HCT116 (cell line): ENCODE data around the gene XRCC2. TPM values are rescaled to one million over a fixed set of nuclear protein-coding genes. Genes with fewer than 3 reads are reported as not detected.

Experiments used
- ATAC-seq: fragments of 200-7000 bp; cut with Tn5 transposase; 2 replicates; pipeline ENCODE4 v1.9.1; 2020; ENCODE audit warnings: mild to moderate bottlenecking, moderate library complexity
- BruUV-seq: library from RNA; stranded (reverse); fragments of 400-500 nt; replicated peaks from 2 replicates; lab custom pipeline; 2021; lab: Mats Ljungman, UMichigan
- CTCF ChIA-PET: fragments of 300-600 bp; sonication (Branson Sonifier 250); formaldehyde crosslinking; loops from one replicate; lab custom pipeline; 2021; ENCODE audit warnings: antibody characterized with exemption; lab: Charles Lee
- POLR2A ChIA-PET: fragments of 300-600, 350-600 bp; sonication (Branson Sonifier 250); formaldehyde crosslinking; loops from one replicate; lab custom pipeline; 2021; ENCODE audit warnings: antibody characterized with exemption; lab: Charles Lee
- RAD21 ChIA-PET, 2 experiments: fragments of 300-600 bp; sonication (Branson Sonifier 250); formaldehyde crosslinking; loops; one replicate each; lab custom pipeline; 2023; ENCODE audit warnings: low total read pairs in 2 of 2; ENCODE audit not compliant: uncharacterized antibody in 2 of 2, unreplicated experiment in 2 of 2, low non-redundant PET in 1 of 2; lab: Charles Lee
- DNase-seq: peaks from one replicate; pipeline ENCODE4 v3.0.0-alpha.2; 2010; ENCODE audit warnings: low read depth, low spot score
- H2AFZ ChIP-seq: fragments of 200-600 bp; shearing (Covaris generic), sonication (generic); 2 replicates; pipeline ENCODE4 v1.6.1; 2017; ENCODE audit warnings: low read depth, mixed run types, mixed read lengths, antibody characterized with exemption, low read length; ENCODE audit not compliant: poor library complexity, severe bottlenecking
- H3K27ac ChIP-seq: 2 replicates; pipeline ENCODE4 v1.5.1; 2012; ENCODE audit warnings: low read depth, low read length
- H3K27me3 ChIP-seq: fragments of 200-600 bp; sonication (generic); 2 replicates; pipeline ENCODE4 v1.6.1; 2016; ENCODE audit warnings: mixed run types, low read length, mixed read lengths; ENCODE audit not compliant: insufficient read depth
- H3K36me3 ChIP-seq, 2 experiments: fragments of 200-500 bp in 1 of 2; fragments of 200-600 bp in 1 of 2; sonication (Bioruptor generic) in 1 of 2; sonication (generic) in 1 of 2; 2 replicates each; pipeline versions ENCODE4 v1.5.1 to v1.6.1; 2014 to 2016; ENCODE audit warnings: low read length in 2 of 2, inconsistent platforms in 1 of 2, mixed read lengths in 1 of 2, mixed run types in 1 of 2; ENCODE audit not compliant: insufficient read depth in 2 of 2, control insufficient read depth in 1 of 2
- H3K4me1 ChIP-seq, 2 experiments: fragments of 200-600 bp in 1 of 2; sonication (generic) in 1 of 2; 2 replicates each; pipeline versions ENCODE4 v1.5.1 to v1.6.1; 2012 to 2017; ENCODE audit warnings: low read length in 2 of 2, inconsistent platforms in 1 of 2, mild to moderate bottlenecking in 1 of 2, mixed read lengths in 1 of 2, mixed run types in 1 of 2, moderate library complexity in 1 of 2; ENCODE audit not compliant: insufficient read depth in 2 of 2, control insufficient read depth in 1 of 2
- H3K4me2 ChIP-seq: fragments of 200-600 bp; sonication (generic); 2 replicates; pipeline ENCODE4 v1.6.1; 2017; ENCODE audit warnings: mixed run types, low read length, mixed read lengths
- H3K4me3 ChIP-seq, 2 experiments: fragments of 200-600 bp in 1 of 2; sonication (generic) in 1 of 2; replicated peaks in 1 of 2; 2 replicates each; pipeline ENCODE4 v1.5.1; 2011 to 2016; ENCODE audit warnings: low read length in 2 of 2, control low read depth in 1 of 2, low read depth in 1 of 2, mild to moderate bottlenecking in 1 of 2, mixed read lengths in 1 of 2, mixed run types in 1 of 2
- H3K79me2 ChIP-seq: fragments of 200-600 bp; sonication (generic); 2 replicates; pipeline ENCODE4 v1.6.1; 2017; ENCODE audit warnings: mild to moderate bottlenecking, mixed run types, low read length, moderate library complexity, mixed read lengths; ENCODE audit not compliant: insufficient read depth
- H3K9ac ChIP-seq: fragments of 200-600 bp; sonication (generic); 2 replicates; pipeline ENCODE4 v1.6.1; 2016; ENCODE audit warnings: low read length, mixed read lengths
- H3K9me2 ChIP-seq: fragments of 200-600 bp; sonication (generic), shearing (Covaris generic); 2 replicates; pipeline ENCODE4 v1.6.1; 2017; ENCODE audit warnings: mixed run types, mild to moderate bottlenecking, moderate library complexity; ENCODE audit not compliant: insufficient read depth
- H3K9me3 ChIP-seq, 2 experiments: fragments of 200-500 bp in 1 of 2; fragments of 200-600 bp in 1 of 2; sonication (Bioruptor generic) in 1 of 2; sonication (generic) in 1 of 2; 2 replicates each; pipeline ENCODE4 v1.6.1; 2014 to 2017; ENCODE audit warnings: low read length in 2 of 2, mixed read lengths in 2 of 2, inconsistent platforms in 1 of 2, low read depth in 1 of 2, mild to moderate bottlenecking in 1 of 2, mixed run types in 1 of 2, moderate library complexity in 1 of 2; ENCODE audit not compliant: control insufficient read depth in 1 of 2, insufficient read depth in 1 of 2
- H4K20me1 ChIP-seq: fragments of 200-600 bp; sonication (generic), shearing (Covaris generic); 2 replicates; pipeline ENCODE4 v1.6.1; 2017; ENCODE audit warnings: mixed run types, mild to moderate bottlenecking, moderate library complexity; ENCODE audit not compliant: insufficient read depth
- CBX3 ChIP-seq: IDR thresholded peaks from 2 replicates; pipeline ENCODE4 v1.6.1; 2012; ENCODE audit warnings: low read depth
- CTCF ChIP-seq, 3 experiments: fragments of 200-600 bp in 1 of 3; sonication (generic) in 1 of 3; IDR thresholded peaks in 2 of 3; conservative IDR thresholded peaks in 1 of 3; 2 replicates each; pipeline ENCODE4 v1.5.1; 2012 to 2017; ENCODE audit warnings: low read depth in 2 of 3, low read length in 2 of 3, antibody characterized with exemption in 1 of 3, borderline replicate concordance in 1 of 3, control low read depth in 1 of 3, mild to moderate bottlenecking in 1 of 3, mixed read lengths in 1 of 3, mixed run types in 1 of 3, moderate library complexity in 1 of 3; ENCODE audit not compliant: insufficient read depth in 1 of 3
- ELF1 ChIP-seq: IDR thresholded peaks from 2 replicates; pipeline ENCODE4 v1.6.1; 2012; ENCODE audit warnings: low read depth, borderline replicate concordance
- EZH2 ChIP-seq: fragments of 200-600 bp; sonication (generic); IDR thresholded peaks from 2 replicates; pipeline ENCODE4 v1.6.1; 2017; ENCODE audit warnings: antibody characterized with exemption, mixed run types
- POLR2A ChIP-seq: IDR thresholded peaks from 2 replicates; pipeline ENCODE4 v1.7.0; 2011; ENCODE audit warnings: borderline replicate concordance; ENCODE audit not compliant: insufficient read depth, insufficient read length; ENCODE audit errors: extremely low read depth
- RAD21 ChIP-seq: IDR thresholded peaks from 2 replicates; pipeline ENCODE4 v1.6.1; 2012; ENCODE audit warnings: low read depth, mild to moderate bottlenecking
- SIN3A ChIP-seq: IDR thresholded peaks from 2 replicates; pipeline ENCODE4 v1.6.1; 2012; ENCODE audit warnings: low read depth
- TCF7L2 ChIP-seq: IDR thresholded peaks from 2 replicates; pipeline ENCODE4 v1.7.0; 2011; ENCODE audit warnings: borderline replicate concordance, inconsistent platforms; ENCODE audit not compliant: insufficient read depth, insufficient read length; ENCODE audit errors: extremely low read depth
- intact Hi-C: fragments of 100-400 bp; cut with micrococcal nuclease; formaldehyde crosslinking; loops from 2 replicates; pipeline ENCODE4 v1.10.0; 2022
- total RNA-seq: library from RNA; stranded (reverse); gene quantifications from one replicate; pipeline ENCODE4 v1.2.1, GENCODE V29; 2021; ENCODE audit not compliant: unreplicated experiment
- TF ChIP-seq, protein P1 (sequence below): IDR thresholded peaks from 2 replicates; pipeline ENCODE4 v1.6.1; 2012; ENCODE audit warnings: low read depth

Gene XRCC2
- total RNA-seq, 1 experiment from 2014 or later, result 14.8 TPM

DNA sequence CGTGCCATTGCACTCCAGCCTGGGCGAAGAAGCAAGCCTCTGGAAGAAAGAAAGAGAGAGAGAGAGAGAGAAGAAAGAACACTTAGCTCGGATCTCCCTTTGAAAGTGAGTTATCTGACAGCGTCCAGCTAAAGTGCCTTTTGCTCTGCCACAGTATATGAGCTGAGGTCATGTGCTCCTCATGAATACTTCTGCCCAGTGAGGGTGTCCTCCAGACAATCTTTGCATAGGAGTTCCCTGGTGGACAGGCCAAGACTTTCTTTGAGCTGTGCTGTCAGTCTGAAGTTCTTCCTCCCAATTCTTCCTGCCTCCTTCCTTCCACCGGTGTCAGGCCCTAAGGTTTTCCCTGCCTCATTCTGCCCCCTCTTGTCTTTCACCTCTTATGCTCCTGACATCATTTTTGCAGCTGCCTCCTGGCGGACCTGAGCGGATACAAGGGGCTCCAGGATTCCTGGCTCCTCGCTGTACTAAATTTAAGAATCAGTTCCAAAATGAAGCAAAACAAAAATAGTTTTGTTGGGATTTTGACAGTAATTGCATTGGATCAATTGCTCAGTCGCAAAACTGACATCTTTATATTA lies 31.9 kb downstream of the XRCC2 start (continued):
- TF ChIP-seq TCF7L2 (no peak), POLR2A (no peak)

DNA sequence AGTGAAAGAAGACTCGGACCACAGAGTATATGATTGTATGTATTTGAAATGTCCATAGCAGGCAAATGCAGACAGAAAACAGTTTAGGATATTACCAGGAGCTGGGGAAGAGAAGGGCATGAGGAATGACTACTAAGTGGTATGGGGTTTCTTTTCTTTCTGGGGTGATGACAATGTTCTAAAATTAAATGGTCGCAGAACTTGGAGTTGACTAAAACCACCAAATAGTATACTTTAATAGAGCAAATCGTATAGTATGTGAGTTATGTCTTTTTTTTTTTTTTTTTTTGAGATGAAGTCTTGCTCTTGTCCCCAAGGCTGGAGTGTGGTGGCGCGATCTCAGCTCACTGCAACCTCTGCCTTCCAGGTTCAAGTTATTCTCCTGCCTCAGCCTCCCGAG lies 34.6 kb downstream of the XRCC2 start:
- H3K9ac ChIP-seq, result no peak overlapping the region
- CTCF ChIA-PET, result no interaction called here
- H3K9me3 ChIP-seq, result no peaks in the 10 kb centered on the region
- no TSS peak for BruUV-seq
- no peak overlapping the region for H3K4me2 ChIP-seq
- H2AFZ ChIP-seq, result no peak overlapping the region
- POLR2A ChIA-PET, result no interaction called here
- no peak overlapping the region for H3K4me3 ChIP-seq
- intact Hi-C loops, result no loop called here
- ATAC-seq (no peak), DNase-seq (no peak)
- H3K27ac ChIP-seq, result no peak overlapping the region
- no peaks in the 10 kb centered on the region for H3K4me1 ChIP-seq
- RAD21 ChIA-PET, result no interaction called here
- TF ChIP-seq CTCF (IDR thresholded peaks at IDR 0.05 in 2 of 3, conservative IDR thresholded peaks at IDR 0.05 in 1 of 3; ENCODE audit: borderline replicate concordance in 1 of 3, insufficient read depth in 1 of 3, low read depth in 2 of 3, low read length in 2 of 3), result no peak
- no peak for TF ChIP-seq SIN3A
- TF ChIP-seq, protein P1, sequence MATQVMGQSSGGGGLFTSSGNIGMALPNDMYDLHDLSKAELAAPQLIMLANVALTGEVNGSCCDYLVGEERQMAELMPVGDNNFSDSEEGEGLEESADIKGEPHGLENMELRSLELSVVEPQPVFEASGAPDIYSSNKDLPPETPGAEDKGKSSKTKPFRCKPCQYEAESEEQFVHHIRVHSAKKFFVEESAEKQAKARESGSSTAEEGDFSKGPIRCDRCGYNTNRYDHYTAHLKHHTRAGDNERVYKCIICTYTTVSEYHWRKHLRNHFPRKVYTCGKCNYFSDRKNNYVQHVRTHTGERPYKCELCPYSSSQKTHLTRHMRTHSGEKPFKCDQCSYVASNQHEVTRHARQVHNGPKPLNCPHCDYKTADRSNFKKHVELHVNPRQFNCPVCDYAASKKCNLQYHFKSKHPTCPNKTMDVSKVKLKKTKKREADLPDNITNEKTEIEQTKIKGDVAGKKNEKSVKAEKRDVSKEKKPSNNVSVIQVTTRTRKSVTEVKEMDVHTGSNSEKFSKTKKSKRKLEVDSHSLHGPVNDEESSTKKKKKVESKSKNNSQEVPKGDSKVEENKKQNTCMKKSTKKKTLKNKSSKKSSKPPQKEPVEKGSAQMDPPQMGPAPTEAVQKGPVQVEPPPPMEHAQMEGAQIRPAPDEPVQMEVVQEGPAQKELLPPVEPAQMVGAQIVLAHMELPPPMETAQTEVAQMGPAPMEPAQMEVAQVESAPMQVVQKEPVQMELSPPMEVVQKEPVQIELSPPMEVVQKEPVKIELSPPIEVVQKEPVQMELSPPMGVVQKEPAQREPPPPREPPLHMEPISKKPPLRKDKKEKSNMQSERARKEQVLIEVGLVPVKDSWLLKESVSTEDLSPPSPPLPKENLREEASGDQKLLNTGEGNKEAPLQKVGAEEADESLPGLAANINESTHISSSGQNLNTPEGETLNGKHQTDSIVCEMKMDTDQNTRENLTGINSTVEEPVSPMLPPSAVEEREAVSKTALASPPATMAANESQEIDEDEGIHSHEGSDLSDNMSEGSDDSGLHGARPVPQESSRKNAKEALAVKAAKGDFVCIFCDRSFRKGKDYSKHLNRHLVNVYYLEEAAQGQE, result no peak
- TF ChIP-seq RAD21, result no peak
- no peak for TF ChIP-seq CBX3
- no peak for TF ChIP-seq EZH2
- TF ChIP-seq ELF1, result no peak
- no peak for TF ChIP-seq TCF7L2
- no peaks in the 10 kb centered on the region for H3K79me2 ChIP-seq
- no peaks in the 10 kb centered on the region; the same call in 1 of the 2 replicates for H4K20me1 ChIP-seq
- no peaks in the 10 kb centered on the region for H3K9me2 ChIP-seq
- H3K36me3 ChIP-seq, result peaks cover 0 to 2% of the 10 kb centered on the region in 2 experiments; a peak in 1 of 4 replicates
- no peaks in the 10 kb centered on the region for H3K27me3 ChIP-seq
